Cardiac septum (tissue), 1 donor: ENCODE measurements around the gene MACROH2A1. TPM values are rescaled to one million over a fixed set of nuclear protein-coding genes. Genes with fewer than 3 reads are reported as not detected.
"Not testable (repeated sequence)": the region's sequence is repeated elsewhere in the genome, so short reads cannot be mapped to it uniquely, and the experiment has no call there.

Experiments
- DNase-seq: peaks from one replicate; pipeline ENCODE4 v3.0.0-alpha.2; 2020; ENCODE audit warnings: low spot score
- intact Hi-C: fragments of 100-400 bp; cut with DNase I; formaldehyde crosslinking; loops from one replicate; pipeline ENCODE4 v1.14.0; 2022
- total RNA-seq: library from RNA; stranded (reverse); fragmentation: NEBNext Ultra II Directional; extraction: Animal tissue kit (Norgen Biotek cat#: 25700); gene quantifications from one replicate; pipeline ENCODE4 v1.2.1, GENCODE V29; 2021
- donor health status: DM: no; HTN: no; CAD: no.

The MACROH2A1 gene
- total RNA-seq, 1 donor from 2014 or later: 112 TPM

DNA sequence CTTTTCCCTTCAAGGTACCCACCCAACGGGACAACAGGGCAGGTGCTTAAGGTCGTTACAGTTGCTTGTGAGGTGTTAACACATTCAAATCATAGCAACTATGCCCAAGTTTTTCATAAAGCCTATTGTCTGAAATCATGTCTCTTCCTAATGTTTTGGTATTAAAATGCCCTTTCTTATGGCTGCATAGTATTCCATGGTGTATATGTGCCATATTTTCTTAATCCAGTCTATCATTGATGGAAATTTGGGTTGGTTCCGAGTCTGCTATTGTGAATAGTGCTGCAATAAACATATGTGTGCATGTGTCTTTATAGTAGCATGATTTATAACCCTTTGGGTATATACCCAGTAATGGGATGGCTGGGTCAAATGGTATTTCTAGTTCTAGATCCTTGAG lies 35.7 kb downstream of the MACROH2A1 start:
- DNase-seq, intact Hi-C loops: not testable (repeated sequence)

DNA sequence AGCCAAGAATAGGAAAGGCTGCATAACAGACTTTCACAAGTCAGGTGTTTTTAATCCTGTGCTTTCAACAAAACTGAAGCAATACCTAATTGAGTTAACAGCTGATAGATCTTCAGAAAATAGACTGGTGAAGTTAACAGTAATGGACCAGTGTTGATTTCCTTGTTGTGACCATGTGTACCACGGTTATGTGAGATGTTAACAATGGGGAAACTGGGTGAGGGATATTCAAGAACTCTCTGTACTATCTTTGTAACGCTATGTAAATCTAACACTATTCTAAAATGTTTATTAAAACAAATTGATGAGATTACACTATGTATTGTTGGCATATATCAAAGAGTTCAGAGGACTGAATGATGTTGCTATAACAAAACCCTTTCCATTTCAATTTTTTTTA lies 36.9 kb downstream of the MACROH2A1 start:
- no peak for DNase-seq
- intact Hi-C loops: no loop called here

DNA sequence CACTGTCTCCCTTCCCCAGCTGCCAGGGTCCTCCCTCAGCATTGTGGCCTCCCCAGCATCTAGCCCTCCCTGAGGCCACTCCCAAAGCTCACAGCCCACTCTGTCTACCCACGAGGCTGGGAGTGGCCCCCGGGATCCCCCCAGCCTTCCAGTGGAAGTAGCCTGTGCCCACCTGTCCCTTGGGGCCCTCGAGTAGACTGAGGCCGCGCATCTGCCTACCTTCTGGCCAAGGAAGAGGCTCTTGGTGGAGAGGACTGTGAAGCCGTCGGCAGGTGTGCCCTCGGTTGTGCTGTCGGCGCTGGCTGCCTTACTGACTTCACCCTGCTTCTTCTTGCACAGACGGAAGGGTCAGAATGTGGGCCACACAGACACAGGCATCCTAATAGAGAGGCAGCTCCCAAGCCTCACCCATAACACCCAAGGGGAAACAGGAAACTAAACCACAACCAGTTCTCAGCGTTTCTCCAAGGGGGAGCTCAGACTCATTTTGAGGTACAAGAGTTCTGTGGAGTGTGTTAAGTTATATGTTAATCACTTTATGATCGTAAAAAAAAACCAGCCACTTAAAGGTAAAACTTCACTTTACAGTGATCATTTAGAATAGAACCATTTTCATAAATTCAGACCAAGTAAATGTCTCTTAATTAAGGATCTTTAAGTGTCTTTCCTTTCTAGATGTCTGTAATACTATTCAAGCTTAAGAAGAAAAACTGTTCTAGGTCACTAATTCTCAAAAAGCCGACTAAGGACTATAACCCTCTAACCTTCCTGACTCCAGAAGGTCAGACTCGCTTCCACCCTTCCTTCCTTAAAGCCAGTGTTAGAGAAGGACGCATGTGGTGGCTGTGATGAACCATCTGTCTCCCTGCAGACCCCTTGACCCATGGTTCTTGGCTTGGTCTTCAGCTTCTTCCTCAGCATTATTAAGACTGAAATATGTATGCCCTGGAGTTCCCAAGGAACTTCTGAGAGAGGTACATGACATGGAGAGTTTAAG lies 38.5 kb downstream of the MACROH2A1 start:
- intact Hi-C loops: no loop called here
- DNase-seq: peak; percentile 58

DNA sequence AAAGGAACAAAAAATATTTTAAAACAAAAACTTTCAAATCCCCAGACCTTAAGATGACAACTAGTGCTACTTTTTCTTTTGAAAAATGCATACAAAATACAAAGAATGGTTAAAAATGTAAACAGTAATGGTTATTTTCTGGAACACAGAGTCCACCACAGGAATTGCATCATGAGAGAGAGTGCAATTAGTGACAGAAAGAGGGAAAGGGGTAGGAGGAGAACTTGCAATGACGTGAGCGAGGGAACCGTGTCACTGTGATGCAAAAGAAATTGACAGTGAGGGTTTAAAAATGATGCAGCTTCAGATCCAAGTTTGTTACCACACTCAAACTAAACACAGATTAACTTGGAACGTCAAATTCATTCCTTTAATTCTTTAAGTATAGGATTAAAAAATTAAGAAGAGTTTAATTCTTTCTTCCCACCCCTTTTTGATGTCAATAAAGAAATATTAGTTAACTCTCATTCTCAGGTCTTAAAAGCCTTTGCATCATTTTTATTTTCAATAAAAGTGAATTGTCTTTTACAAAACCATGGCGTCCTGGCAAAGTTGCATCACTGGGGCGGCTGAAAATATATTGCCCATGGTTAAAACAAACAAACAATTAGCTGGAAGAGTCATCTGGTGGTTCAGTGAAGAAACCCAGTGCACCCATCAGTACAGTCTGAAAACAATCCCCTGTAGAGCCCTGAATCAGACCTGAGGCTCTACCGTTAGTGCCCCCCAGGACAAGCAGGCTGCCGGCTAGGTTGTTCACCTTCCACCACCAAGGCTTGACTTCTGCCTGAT lies 39.5 kb downstream of the MACROH2A1 start:
- intact Hi-C loops: loop anchor here (5.0 kb wide), 1 partner anchor 38 kb away; the partner anchor contains the start of gene MACROH2A1
- DNase-seq: no peak

DNA sequence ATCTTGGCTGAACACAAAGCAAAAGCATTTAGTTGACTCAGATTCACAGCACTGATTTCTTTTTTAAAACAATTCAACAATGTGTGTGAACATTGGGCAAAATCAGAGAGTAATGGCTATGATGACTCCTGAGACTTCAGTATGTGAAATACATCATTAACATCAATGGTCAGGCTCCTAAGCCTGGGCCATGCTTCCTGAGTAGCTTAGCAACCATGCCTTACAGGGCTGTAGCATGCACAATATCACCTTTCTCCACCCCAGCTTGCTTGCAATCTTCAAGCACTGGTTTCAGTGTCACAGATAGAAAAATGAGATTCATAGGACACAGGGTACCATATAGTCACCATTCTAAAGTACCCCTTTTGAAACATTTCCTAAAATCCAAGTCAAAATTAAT lies 41.3 kb downstream of the MACROH2A1 start:
- intact Hi-C loops: loop anchor here (5.0 kb wide), 1 partner anchor 40 kb away; the partner anchor contains the start of gene MACROH2A1

DNA sequence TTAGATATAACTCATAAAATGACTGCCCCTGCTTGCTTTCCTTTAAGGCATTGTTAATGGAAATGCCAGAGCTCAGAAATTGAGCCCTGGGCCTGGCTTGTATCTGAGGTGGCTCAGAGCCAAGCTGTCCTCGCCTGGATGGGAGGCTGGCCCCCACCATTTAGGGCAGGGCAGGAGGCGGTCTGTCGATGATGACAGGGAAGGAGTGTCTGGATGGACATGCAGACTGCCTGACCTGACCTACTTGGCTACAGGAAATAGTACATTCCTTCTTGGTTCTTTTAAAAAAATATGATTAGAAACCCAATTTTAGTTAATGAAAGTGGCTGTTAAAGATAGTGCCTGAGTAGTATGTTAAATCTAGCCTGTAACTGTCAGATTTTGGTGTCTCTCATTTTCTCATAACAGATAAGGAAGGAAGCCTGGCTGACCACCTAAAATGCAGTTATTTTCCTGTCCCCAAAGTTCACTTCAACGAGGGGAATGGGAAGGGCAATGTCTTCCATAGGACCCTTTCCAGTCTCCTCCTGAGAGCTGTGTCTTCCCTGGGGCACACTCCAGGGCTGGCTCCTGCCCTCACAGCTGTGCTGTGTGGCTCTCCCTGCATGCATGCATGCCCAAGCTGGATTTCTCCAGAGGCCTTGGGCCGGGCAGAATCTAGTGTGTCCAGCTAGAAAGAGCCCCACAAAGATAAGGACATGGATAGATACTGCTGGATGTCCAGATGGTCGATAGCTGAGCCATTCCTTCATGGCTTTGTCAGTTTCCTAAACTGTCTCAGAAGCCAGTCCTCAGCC lies 42.3 kb downstream of the MACROH2A1 start:
- peak; percentile 90 for DNase-seq
- intact Hi-C loops: loop anchor here (5.0 kb wide), 1 partner anchor 41 kb away; the partner anchor contains the start of gene MACROH2A1

More for the DNA sequence above, 41.3 kb downstream of the MACROH2A1 start:
- DNase-seq: no peak

DNA sequence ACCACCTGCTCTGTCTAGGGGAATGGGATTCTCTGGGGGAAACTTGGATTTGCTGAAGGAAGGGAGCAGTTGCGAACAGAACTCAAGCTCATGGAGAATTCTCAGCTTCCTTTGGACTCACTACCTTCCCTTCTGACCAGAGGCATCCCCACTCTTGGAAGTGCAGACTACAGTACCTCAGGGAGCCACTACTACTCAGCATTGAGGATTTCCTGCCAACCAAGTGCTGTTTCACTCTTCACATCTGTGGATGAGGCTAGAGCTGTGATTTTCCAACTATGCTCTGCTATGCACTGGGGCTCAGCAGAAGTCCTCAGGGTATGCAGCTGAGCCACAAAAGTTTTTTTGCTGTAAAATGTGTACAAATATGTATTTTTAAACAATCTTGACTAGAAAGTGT lies 43.9 kb downstream of the MACROH2A1 start:
- intact Hi-C loops: loop anchor here (5.0 kb wide), 1 partner anchor 42 kb away; the partner anchor contains the start of gene MACROH2A1
- DNase-seq: no peak

DNA sequence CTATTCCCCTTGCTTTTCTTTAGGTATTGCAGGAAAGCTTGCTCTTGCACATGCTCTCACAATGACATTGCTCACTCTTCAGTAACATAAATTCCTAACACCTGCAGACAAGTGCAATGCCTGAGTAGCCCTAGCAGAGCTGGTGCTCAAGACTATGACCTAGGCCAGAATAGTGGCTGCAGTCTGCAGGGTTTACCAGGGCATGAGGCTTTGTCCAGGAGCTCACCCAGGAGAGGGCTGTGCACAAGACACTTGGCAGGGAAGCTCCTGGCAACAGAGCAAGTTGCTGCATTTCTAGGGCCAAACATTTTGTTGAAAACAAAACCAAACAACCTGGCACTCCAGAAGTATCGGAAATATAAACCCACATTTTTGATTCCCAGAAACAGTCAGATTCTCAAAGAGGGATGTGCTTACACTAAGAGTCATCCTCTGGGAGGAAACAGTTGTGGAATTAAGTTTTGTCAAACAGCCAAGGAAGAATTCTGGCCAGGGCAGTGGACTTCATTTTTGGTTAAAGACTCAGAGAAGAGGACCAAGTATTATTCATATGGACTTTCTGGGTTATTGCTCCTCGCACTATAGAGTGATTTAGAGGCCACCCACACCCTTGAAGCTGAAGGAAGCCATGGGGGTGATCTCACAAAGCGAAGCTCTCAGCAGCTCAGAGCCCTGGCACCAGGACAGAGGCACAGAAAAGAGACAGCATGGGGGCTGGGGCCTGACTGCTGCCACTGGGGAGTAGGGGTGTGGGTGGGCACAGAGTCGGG lies 44.9 kb downstream of the MACROH2A1 start:
- peak; percentile 73 for DNase-seq
- intact Hi-C loops: no loop called here

DNA sequence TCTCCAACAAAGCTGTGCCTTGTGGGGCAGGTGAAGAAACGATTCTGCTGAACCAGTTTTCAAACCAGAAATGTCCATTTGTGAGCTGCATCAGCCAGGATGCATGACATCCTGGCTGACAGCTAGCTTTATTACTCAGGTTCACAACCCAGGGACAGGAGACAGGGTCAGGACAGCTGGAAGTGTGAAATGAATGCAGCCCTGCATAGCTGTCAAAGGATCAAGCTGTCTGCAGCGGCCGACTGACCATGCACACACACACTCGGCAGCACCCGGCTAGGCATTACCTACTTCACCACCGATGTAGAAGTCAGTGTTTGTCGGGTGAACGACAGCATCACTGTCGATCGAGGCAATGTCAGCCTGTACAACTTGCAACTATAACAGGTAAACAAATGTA lies 48.5 kb downstream of the MACROH2A1 start:
- intact Hi-C loops: no loop called here

DNA sequence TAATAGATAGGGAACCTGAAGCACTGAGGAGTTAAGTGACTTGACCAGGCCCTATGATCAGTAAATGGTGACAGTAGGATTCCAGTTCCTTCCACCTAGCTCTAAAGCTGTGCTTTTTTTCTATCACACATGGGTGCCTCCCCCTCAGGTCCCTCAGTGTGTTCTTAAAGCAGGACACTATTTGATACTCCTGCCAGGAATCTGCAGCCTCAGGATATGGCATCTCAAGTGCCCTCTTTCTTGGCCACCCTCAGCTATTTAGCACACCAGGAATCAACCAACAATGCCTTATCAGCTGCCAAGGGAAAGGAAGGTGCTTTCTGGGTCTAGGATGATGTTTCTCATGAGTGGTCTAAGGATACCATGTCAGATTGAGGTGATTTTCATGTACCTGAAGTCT lies 49.1 kb downstream of the MACROH2A1 start:
- intact Hi-C loops: no loop called here

More for the DNA sequence above, 48.5 kb downstream of the MACROH2A1 start:
- peak; percentile 53 for DNase-seq

DNA sequence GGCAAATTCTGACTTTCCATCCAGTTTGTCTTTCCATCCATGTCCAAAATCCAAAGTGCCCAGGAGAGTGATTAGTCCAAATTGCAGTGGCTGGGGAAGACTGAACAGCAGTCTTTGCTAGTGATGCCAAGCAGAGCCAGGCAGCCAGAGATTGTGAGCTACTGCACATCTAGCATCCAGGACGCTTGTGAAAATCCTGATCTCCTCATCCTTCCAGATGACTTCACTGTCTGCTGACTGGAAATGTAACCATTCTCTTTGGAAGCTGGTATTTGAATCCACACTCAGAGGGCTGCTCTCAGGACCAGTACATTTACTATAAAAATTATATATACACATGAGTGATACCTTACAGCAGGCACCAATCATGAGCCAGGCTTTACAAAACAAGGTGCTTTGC lies 49.6 kb downstream of the MACROH2A1 start:
- intact Hi-C loops: no loop called here
- DNase-seq: no peak

More for the DNA sequence above, 49.1 kb downstream of the MACROH2A1 start:
- no peak for DNase-seq

DNA sequence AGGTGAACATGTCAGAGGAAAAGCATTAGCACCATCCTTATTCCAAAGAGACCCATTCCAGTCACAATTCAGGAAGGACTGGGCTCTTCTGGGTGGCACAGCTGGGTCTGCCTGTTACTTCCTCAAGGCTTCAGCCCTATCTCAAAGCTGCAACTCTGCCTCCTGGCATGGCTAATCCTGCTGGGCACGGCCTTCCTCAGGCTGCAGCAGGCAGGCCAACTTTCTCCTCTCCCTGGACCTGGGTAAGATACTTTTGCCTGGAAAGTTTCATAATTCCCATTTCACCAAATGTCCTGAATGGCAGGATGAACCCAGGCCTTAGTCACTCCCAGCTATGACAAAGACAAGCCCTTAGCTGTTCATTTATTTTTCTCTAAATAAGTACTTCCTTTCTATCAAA lies 50.1 kb downstream of the MACROH2A1 start:
- intact Hi-C loops: no loop called here

DNA sequence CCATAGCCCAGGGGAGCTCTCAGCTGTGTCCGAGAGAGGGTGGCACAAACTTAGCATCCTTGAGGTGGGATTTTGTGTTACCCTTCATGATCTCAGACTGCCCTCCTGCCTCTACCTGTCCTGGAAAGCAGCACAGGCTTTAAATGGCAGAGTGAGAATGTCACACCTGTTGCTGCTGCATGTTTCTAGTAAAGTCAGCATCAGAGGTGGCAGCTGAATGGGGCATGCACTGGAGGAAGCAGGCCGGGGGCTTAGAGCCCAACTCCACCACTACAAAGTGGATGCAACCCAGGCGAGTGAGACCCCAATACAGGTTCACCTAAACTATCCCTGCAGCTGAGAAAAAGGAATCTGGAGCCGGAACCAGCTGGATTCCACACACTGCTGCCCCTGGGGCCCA lies 51.6 kb downstream of the MACROH2A1 start:
- intact Hi-C loops: no loop called here
- no peak for DNase-seq

More for the DNA sequence above, 50.1 kb downstream of the MACROH2A1 start:
- DNase-seq: no peak

DNA sequence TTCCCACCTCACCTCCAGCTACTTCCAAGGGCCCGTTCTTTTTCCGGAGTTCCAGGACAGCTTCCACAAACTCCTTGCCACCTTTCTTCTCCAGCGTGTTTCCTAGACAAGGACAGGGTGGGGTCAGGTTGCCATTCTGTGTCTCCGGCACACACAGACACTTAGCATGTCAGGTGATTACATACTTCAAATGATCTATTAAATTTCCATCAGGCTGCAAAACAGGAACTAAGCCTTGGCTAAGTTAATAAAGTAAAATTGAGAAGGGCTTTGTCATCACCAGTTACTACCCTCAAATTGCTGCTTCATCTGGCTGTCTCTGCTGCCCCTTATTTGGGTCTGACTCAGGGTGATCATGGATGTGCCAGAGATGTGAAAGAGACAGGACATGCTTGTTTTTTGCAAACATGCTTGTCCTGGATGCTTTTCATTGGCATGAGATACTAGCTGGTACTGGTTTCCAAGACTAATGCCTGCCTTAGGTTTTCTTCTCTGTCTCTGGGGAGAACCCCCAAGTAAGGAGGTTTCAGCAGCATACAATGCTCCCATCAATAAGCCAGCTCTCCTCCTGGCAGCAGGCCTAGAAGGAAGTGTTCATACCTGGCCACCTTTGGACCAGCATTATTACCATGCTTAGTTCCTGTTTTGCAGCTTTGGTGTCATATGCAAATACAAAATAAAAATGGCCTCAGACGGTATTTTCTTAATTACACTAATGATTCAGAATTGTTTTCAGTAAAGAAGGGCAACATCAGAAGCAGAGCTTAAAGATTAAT lies 52.9 kb downstream of the MACROH2A1 start:
- intact Hi-C loops: no loop called here
- peak; percentile 19 for DNase-seq

DNA sequence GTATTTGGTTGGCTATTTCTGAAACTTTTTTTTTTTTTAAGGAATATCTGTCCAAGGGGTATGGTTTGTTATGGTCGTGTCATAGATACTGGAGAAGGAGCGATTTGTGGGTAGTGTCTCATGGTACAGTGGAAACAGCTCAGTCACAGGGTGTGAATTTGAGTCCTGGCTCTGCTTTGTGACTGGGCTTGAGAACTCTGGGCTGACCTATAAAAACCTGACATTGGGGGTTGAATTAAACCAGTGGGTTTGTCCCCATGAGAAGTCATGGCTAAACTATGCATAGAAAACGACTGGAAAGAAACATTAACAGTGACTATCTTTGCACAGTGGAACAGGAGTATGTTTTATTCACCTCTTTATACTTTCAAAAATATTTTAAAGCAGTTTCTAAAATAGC lies 54.7 kb downstream of the MACROH2A1 start:
- intact Hi-C loops: loop anchor here (5.0 kb wide), 1 partner anchor 83 kb away; no protein-coding TSS in a partner anchor
- no peak for DNase-seq

DNA sequence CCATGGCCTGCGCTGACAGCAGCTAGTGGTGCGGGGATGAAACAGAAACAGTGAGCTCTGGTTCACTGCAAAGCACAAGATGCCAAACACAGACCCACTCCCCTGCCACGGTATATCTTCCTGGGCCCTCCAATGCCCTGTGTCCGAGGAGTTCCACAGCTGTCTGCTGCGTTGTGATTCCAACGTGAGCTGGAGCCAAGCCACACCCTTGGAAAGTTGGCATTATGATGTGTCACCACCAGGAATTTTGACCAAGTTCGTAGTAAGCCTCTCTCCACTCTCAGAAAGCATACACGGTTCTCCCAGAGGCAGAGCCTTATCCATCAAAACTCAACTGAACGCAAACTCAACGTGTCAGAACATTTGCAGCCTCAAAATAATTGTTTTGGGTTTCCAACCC lies 55.6 kb downstream of the MACROH2A1 start:
- intact Hi-C loops: loop anchor here (5.0 kb wide), 1 partner anchor 84 kb away; no protein-coding TSS in a partner anchor
- DNase-seq: no peak

DNA sequence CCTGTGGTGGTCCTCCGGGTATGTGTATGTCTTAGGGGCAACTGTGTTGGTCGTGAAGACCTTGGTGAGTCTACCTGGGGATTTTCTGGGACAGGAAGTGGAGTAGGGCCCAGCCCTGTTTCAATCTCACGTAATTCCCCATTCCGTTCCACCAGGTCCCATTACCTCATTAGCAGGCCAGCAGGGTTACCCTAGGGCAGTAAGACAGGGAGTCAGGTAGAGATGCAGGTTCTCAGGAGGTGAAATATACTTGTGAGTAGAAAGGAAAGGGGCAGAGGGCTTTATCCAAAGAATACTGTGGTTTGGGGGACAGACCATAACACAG lies 56.5 kb downstream of the MACROH2A1 start:
- DNase-seq: no peak
- intact Hi-C loops: loop anchor here (5.0 kb wide), 1 partner anchor 85 kb away; no protein-coding TSS in a partner anchor
